GDM1 (cell line): ENCODE measurements around the gene NREP.

ENCODE experiments used
- DNase-seq: peaks from one replicate; lab custom pipeline; 2025; lab: John Stamatoyannopoulos, UW

NREP gene

DNA sequence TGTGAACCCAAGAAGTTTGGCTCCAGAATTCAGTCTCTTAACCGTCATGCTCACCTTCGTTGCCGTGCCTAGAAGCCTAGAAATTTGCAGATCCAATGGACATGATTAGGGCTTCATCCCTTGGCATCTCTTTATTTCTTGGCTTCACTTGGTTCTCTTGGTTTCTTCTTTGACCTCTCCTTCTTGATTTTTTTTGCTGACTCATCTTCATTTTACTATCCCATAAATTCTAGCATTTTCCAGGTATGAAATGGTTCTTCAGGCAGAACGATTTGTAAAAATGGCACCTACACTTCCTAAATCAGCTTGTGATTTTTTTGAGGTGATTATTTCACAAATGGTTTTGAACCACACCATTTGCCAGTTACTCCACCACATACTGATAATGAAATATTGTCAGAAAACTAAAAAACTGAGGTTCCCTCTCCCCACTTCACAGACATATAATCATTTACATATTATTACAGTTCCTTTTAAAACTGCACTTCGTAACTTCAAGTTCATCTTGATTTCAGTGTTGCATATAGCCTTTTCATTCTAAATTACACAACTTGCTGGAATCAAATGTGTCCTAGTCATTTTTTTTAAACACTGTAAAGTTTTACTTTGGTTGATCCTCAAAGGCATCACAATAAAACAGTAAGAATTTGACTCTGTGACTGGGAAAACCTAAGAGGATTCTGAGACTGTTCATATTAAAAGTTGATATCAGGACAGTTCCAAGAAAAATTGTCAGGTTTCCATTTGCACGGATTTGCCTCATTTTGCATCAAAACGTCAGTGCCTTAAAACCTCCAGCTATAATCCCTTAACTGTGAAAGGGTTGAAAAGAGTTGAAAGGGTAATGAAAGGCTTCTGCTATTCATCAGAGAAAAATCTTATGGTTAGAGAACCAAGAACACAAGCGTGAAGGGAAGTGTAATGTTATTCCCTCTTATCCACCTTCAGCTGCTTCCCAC lies 8.9 kb upstream of the NREP start:
- no peak for DNase-seq

GRCh38 chr5:111764019-111764418 lies 7.0 kb upstream of the NREP start:
- DNase-seq, result no peak

GRCh38 chr5:111762895-111763294 lies 5.9 kb upstream of the NREP start:
- DNase-seq, result no peak

- no peak for DNase-seq
Measured at GRCh38 chr5:111758284-111758628, 1.3 kb upstream of the NREP start.

- peak; percentile 91 for DNase-seq
Measured at GRCh38 chr5:111757355-111758283, 625 bp upstream of the NREP start.

GRCh38 chr5:111755942-111756381 lies 1.0 kb downstream of the NREP start:
- DNase-seq, result peak; percentile 21

DNA sequence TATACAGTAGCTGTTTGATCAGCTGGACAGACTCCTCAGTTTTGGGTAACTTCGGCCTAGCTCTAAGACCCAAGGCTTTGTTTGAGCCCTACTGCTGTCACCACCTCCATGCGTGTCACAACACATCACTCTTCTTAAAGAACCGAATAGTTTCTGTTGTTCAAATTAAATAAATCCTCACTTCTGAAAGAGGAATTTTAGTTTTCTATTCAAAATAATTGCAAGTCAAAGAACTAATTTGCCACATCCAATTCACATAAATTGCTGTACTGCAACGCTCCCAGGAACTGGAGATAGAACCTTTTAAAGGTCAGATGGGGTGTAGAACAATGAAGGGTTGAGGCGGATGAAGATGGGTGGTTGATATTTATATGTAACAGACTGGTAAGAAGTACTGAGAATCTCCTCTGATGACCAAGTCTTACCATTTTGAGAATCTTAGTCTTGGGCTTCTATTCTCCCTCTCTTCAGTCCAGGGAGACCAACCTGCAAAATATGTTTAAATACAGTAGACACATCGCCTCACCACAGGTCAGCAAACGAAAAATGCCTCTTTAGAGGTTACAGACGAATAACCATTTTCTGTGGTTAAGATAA lies 1.6 kb downstream of the NREP start:
- DNase-seq, result no peak

DNA sequence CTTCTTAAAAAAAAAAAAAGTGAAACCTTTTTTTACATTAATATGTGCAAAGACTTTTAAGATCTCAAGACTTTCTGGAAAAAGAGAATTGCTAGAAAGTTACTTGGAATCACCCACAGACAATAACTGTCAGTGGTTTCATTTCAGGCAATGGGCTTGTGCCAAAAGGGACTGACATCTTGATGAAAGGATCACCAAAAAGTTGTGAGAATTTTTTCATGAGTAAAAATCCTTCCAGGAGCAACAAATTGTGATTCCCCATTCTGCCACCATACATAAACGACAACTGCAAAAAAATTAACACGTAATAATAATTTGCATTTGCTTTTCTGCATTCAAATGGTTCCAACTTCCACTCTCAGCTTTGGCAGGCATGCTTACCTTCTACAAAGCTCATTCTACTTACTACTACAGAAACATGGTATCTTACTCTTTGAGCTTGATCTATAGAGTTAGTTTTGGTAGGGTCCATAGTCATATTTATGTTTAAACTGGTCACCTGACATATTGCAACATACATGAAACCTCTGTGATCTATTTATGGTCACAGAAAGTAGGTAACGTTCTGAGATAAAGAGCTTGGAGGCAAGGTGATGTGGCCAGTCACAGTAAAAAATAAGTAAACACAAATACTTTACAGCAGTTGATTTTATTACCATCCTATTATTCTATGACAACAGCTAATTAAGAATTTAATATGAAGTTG lies 3.0 kb downstream of the NREP start:
- no peak for DNase-seq

DNA sequence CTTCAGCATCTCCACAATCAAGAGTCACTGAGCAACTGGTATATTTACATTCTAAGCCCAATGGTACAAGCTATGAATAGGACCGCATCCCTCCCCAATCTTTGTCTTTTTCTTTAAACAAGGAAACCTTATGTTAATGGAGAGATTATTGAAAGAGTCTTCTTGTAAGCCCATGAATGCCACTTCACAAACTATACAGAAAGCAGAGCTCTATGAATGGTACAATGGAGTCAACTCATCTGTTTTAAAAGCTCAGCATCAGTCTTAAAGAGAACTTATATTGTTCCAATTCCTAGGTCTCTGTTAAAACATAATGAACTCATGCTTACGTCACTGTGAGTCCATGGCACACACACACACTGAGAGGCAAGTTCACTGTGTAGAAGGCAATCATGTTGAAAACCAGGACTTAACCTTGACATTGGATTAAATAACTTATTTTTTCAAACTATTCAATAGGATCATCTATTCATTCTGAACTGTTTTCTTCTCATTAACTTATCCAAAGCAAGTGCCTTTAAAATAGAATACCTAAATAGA lies 4.5 kb downstream of the NREP start:
- no peak for DNase-seq

- DNase-seq, result no peak
Measured at GRCh38 chr5:111749303-111750026, 7.5 kb downstream of the NREP start.

GRCh38 chr5:111748304-111748763 lies 8.7 kb downstream of the NREP start:
- no peak for DNase-seq

GRCh38 chr5:111747337-111747736 lies 9.7 kb downstream of the NREP start:
- DNase-seq, result no peak

DNA sequence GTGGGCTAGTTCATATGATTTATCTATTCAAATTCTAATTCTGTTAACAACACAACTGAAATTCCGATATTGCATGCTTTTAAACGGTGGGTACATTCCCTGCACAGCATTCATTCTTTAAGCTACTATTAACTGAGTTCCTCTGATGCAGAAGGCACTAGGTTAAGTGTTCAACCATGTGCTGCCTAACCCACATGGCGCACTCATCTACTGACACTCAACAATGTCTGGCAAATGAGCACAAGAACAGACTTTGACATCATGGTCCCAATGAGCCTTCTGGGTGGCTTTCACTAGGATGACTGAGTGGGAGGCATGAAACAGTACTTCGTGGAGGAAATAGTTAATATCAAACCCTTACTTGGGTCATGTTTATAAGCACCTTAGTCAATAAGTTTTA lies 10.2 kb downstream of the NREP start:
- no peak for DNase-seq

- no peak for DNase-seq
Measured at GRCh38 chr5:111745075-111745739, 11.8 kb downstream of the NREP start.

DNA sequence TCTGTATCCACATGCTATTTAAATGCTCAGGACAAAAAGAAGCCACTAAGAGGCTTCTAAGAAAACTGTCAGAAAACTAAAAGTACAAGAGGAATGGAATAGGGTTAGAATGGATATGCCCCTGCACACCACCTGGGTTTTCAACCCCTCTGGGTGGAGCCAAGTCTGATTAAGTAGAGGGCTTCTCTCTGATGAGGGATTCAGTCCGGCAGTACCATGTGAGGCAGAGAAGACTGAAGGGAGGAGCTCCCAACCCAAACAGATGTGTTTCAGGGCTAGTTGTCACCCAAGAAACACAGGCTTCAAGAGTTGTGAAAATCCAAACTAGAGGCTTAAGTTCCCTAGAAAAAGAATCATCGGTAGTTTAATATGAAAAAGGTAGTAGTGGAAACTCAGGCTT lies 12.5 kb downstream of the NREP start:
- no peak for DNase-seq

GRCh38 chr5:111743988-111744387 lies 13.0 kb downstream of the NREP start:
- no peak for DNase-seq

DNA sequence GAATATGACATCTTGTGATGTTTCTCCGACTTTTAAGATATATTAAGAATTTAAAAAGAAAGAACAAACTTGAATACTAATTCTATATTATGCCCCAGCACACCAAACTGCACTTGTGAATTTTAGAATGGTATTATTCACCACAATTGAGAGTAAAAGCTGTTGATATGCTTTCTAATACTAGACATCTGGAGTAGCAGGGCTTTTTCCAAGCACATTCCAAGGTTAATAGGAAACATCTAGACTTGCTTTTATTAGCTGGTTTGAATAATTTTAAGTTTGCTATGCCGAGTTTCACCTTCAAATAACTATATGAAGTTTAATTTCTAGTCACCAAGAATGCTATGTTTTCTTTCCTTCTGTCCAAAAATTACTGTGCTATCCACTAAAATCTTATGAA lies 13.5 kb downstream of the NREP start:
- DNase-seq, result no peak

DNA sequence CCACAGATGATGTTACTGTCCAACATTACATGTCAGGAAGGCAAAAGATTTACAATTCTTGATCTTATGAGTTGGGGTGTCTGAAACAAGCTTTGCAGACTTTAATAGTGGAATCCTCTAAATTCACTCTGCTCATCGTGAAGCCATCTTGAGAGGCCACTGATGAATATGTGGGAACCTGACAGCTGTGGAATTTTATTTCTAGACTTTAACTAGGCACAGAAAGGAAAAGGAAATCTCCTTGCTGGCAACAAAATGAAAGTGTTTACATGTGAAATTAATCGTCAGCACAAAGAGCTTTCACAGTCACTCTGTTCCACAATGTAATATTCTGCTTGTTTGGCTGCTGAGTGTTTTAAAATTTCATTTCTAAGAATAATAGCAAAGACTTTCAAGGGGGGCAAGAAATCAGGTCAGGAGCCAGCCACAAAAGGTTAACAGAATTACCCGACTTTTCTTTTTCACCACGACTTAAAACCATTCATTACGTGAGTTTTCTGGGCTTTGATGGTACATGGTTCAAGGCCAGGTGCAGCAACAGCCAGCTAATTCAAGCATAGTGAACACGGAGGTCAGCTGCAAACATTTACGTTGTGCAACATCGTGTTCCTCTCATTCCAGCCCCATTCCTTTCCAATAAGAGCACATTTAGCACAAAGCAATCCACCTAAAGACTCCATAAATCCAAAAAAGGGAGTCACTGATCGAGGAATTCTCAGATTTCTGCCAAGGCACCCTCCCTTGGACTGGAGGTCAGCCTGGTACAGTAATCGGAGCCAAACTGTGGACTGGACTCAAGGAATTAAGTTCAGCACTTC lies 14.6 kb downstream of the NREP start:
- DNase-seq, result no peak

GRCh38 chr5:111741278-111741677 lies 15.7 kb downstream of the NREP start:
- no peak for DNase-seq
